ENCODE results near the gene CDH12. TPM values are rescaled to one million over a fixed set of nuclear protein-coding genes. Genes with fewer than 3 reads are reported as not detected.

The CDH12 gene
- total RNA-seq, 1 experiment from 2014 or later, result not detected

GRCh38 chr5:22238047-22238446 lies 615.1 kb downstream of the CDH12 start (continued):
- TF ChIP-seq EZH2phosphoT487 (IDR thresholded peaks at IDR 0.05; ENCODE audit: borderline replicate concordance) (no peak), EZH2 (IDR thresholded peaks at IDR 0.05) (no peak), POLR2A (IDR thresholded peaks at IDR 0.05; ENCODE audit: borderline replicate concordance, extremely low read depth, insufficient read depth, insufficient read length) (no peak), SRF (IDR thresholded peaks at IDR 0.05; ENCODE audit: low read depth) (no peak), POLR2AphosphoS5 (IDR thresholded peaks at IDR 0.05; ENCODE audit: low read depth, low read length) (no peak), SP1 (IDR thresholded peaks at IDR 0.05; ENCODE audit: low read depth) (no peak)

- intact Hi-C loops (cut with micrococcal nuclease), result no loop called here
- RAD21 ChIA-PET (ENCODE audit: low non-redundant PET in 1 of 2, low total read pairs in 2 of 2, uncharacterized antibody in 2 of 2, unreplicated experiment in 2 of 2), result no interaction called here
- H3K27ac ChIP-seq (ENCODE audit: low read depth, low read length), result no peak overlapping the region
- CTCF ChIA-PET, result no interaction called here
- no peaks in the 10 kb centered on the region for H4K20me1 ChIP-seq (ENCODE audit: insufficient read depth)
- ATAC-seq (no peak), DNase-seq (ENCODE audit: low read depth, low spot score) (no peak)
- H3K9me2 ChIP-seq (ENCODE audit: insufficient read depth), result no peaks in the 10 kb centered on the region
- H2AFZ ChIP-seq (ENCODE audit: low read depth, low read length, poor library complexity, severe bottlenecking), result no peak overlapping the region
- TF ChIP-seq CEBPB (IDR thresholded peaks at IDR 0.05; ENCODE audit: low read depth) (no peak), ZFX (IDR thresholded peaks at IDR 0.05) (no peak), ZBTB33 (IDR thresholded peaks at IDR 0.05; ENCODE audit: extremely low read depth, insufficient replicate concordance, low read length) (no peak), SRF (IDR thresholded peaks at IDR 0.05; ENCODE audit: low read depth) (no peak), CBX3 (IDR thresholded peaks at IDR 0.05; ENCODE audit: low read depth) (no peak), EZH2 (IDR thresholded peaks at IDR 0.05) (no peak), TCF7L2 (IDR thresholded peaks at IDR 0.05; ENCODE audit: borderline replicate concordance, extremely low read depth, insufficient read depth, insufficient read length) (no peak), YY1 (IDR thresholded peaks at IDR 0.05; ENCODE audit: extremely low read depth, insufficient replicate concordance, low read depth, low read length) (no peak), CTCF (IDR thresholded peaks at IDR 0.05 in 2 of 3, conservative IDR thresholded peaks at IDR 0.05 in 1 of 3; ENCODE audit: borderline replicate concordance in 1 of 3, insufficient read depth in 1 of 3, low read depth in 2 of 3, low read length in 2 of 3) (no peak), SP1 (IDR thresholded peaks at IDR 0.05; ENCODE audit: low read depth) (no peak), POLR2AphosphoS5 (IDR thresholded peaks at IDR 0.05; ENCODE audit: low read depth, low read length) (no peak)
- H3K4me1 ChIP-seq (ENCODE audit: control insufficient read depth in 1 of 2, insufficient read depth in 2 of 2, low read length in 2 of 2), result no peaks in the 10 kb centered on the region
- H3K36me3 ChIP-seq (ENCODE audit: control insufficient read depth in 1 of 2, insufficient read depth in 2 of 2, low read length in 2 of 2), result no peaks in the 10 kb centered on the region
- H3K79me2 ChIP-seq (ENCODE audit: insufficient read depth, low read length), result no peaks in the 10 kb centered on the region
- no peak overlapping the region for H3K4me3 ChIP-seq (replicated peaks in 1 of 2; ENCODE audit: low read depth in 1 of 2, low read length in 2 of 2)
- H3K27me3 ChIP-seq (ENCODE audit: insufficient read depth, low read length), result no peaks in the 10 kb centered on the region
- POLR2A ChIA-PET, result no interaction called here
- no TSS peak for BruUV-seq (replicated peaks)
- H3K9ac ChIP-seq (ENCODE audit: low read length), result no peak overlapping the region
- no peak overlapping the region for H3K4me2 ChIP-seq (ENCODE audit: low read length)
- peaks cover 20 to 34% of the 10 kb centered on the region in 2 experiments; a peak in 2 of 4 replicates for H3K9me3 ChIP-seq (ENCODE audit: control insufficient read depth in 1 of 2, insufficient read depth in 1 of 2, low read depth in 1 of 2, low read length in 2 of 2)
Observed at GRCh38 chr5:22226423-22226822, 626.7 kb downstream of the CDH12 start.
